Measurements from ENCODE around the gene MAP6D1. TPM values are rescaled to one million over a fixed set of nuclear protein-coding genes. Genes with fewer than 3 reads are reported as not detected.

The MAP6D1 gene
- total and polyA plus RNA-seq, 9 donors, result 24.0 to 47.1 (median 32.4) TPM

GRCh38 chr3:183845608-183846288 lies 20.4 kb upstream of the MAP6D1 start:
- Histone ChIP-seq H3K9me3 (replicated peaks; ENCODE audit: control insufficient read depth, low read depth, low read length) (no peaks in the 10 kb centered on the region), H3K27me3 (ENCODE audit: control insufficient read depth, insufficient read depth, low read length) (no peaks in the 10 kb centered on the region), H3K4me3 (ENCODE audit: low read length) (no peak overlapping the region), H3K36me3 (ENCODE audit: control insufficient read depth, insufficient read depth, low read length) (peaks cover 39% of the 10 kb centered on the region), H3K4me1 (ENCODE audit: control insufficient read depth, insufficient read depth, low read length) (no peaks in the 10 kb centered on the region), H3K27ac (ENCODE audit: low read length) (no peak overlapping the region)
- DNase-seq, result no peak
- 92% methylated on average over 9 of the region's 13 CpGs for WGBS (ENCODE audit: insufficient coverage)

- no peak overlapping the region for H3K4me3 ChIP-seq (ENCODE audit: low read length)
- no peaks in the 10 kb centered on the region for H3K9me3 ChIP-seq (replicated peaks; ENCODE audit: control insufficient read depth, low read depth, low read length)
- H3K27ac ChIP-seq (ENCODE audit: low read length), result no peak overlapping the region
- peaks cover 40% of the 10 kb centered on the region for H3K36me3 ChIP-seq (ENCODE audit: control insufficient read depth, insufficient read depth, low read length)
- DNase-seq, result no peak
- H3K27me3 ChIP-seq (ENCODE audit: control insufficient read depth, insufficient read depth, low read length), result no peaks in the 10 kb centered on the region
- WGBS (ENCODE audit: insufficient coverage), result no CpG with 5 or more reads among the region's 4 CpGs
- no peaks in the 10 kb centered on the region for H3K4me1 ChIP-seq (ENCODE audit: control insufficient read depth, insufficient read depth, low read length)
Measured at GRCh38 chr3:183845090-183845489, 19.7 kb upstream of the MAP6D1 start.

- WGBS (ENCODE audit: insufficient coverage), result no CpG with 5 or more reads among the region's 2 CpGs
Measured at GRCh38 chr3:183844606-183845005, 19.2 kb upstream of the MAP6D1 start.

GRCh38 chr3:183839751-183840150 lies 14.4 kb upstream of the MAP6D1 start:
- no peak overlapping the region for H3K4me3 ChIP-seq (ENCODE audit: low read length)
- H3K27me3 ChIP-seq (ENCODE audit: control insufficient read depth, insufficient read depth, low read length), result no peaks in the 10 kb centered on the region
- no peak for DNase-seq
- WGBS (ENCODE audit: insufficient coverage), result no CpG with 5 or more reads among the region's 4 CpGs
- no peaks in the 10 kb centered on the region for H3K4me1 ChIP-seq (ENCODE audit: control insufficient read depth, insufficient read depth, low read length)
- H3K9me3 ChIP-seq (replicated peaks; ENCODE audit: control insufficient read depth, low read depth, low read length), result no peaks in the 10 kb centered on the region
- no peak overlapping the region for H3K27ac ChIP-seq (ENCODE audit: low read length)
- peaks cover 38% of the 10 kb centered on the region for H3K36me3 ChIP-seq (ENCODE audit: control insufficient read depth, insufficient read depth, low read length)

More at GRCh38 chr3:183844606-183845005, 19.2 kb upstream of the MAP6D1 start:
- Histone ChIP-seq H3K27me3 (ENCODE audit: control insufficient read depth, insufficient read depth, low read length) (no peaks in the 10 kb centered on the region), H3K36me3 (ENCODE audit: control insufficient read depth, insufficient read depth, low read length) (peaks cover 42% of the 10 kb centered on the region), H3K4me1 (ENCODE audit: control insufficient read depth, insufficient read depth, low read length) (no peaks in the 10 kb centered on the region), H3K4me3 (ENCODE audit: low read length) (no peak overlapping the region), H3K9me3 (replicated peaks; ENCODE audit: control insufficient read depth, low read depth, low read length) (no peaks in the 10 kb centered on the region), H3K27ac (ENCODE audit: low read length) (no peak overlapping the region)
- DNase-seq, result peak; percentile 46

- H3K9me3 ChIP-seq (replicated peaks; ENCODE audit: control insufficient read depth, low read depth, low read length), result no peaks in the 10 kb centered on the region
- DNase-seq, result no peak
- WGBS (ENCODE audit: insufficient coverage), result 100% methylated on average over 1 of the region's 3 CpGs
- no peak overlapping the region for H3K4me3 ChIP-seq (ENCODE audit: low read length)
- H3K27me3 ChIP-seq (ENCODE audit: control insufficient read depth, insufficient read depth, low read length), result no peaks in the 10 kb centered on the region
- H3K27ac ChIP-seq (ENCODE audit: low read length), result no peak overlapping the region
- no peaks in the 10 kb centered on the region for H3K4me1 ChIP-seq (ENCODE audit: control insufficient read depth, insufficient read depth, low read length)
- H3K36me3 ChIP-seq (ENCODE audit: control insufficient read depth, insufficient read depth, low read length), result peaks cover 39% of the 10 kb centered on the region
Measured at GRCh38 chr3:183837894-183838293, 12.5 kb upstream of the MAP6D1 start.

- no peaks in the 10 kb centered on the region for H3K9me3 ChIP-seq (replicated peaks; ENCODE audit: control insufficient read depth, low read depth, low read length)
- H3K4me1 ChIP-seq (ENCODE audit: control insufficient read depth, insufficient read depth, low read length), result no peaks in the 10 kb centered on the region
- no peak for DNase-seq
- H3K36me3 ChIP-seq (ENCODE audit: control insufficient read depth, insufficient read depth, low read length), result peaks cover 42% of the 10 kb centered on the region
- H3K27me3 ChIP-seq (ENCODE audit: control insufficient read depth, insufficient read depth, low read length), result no peaks in the 10 kb centered on the region
- H3K27ac ChIP-seq (ENCODE audit: low read length), result no peak overlapping the region
- no peak overlapping the region for H3K4me3 ChIP-seq (ENCODE audit: low read length)
- WGBS (ENCODE audit: insufficient coverage), result 95% methylated on average over 8 of the region's 9 CpGs
Measured at GRCh38 chr3:183837390-183837789, 12.0 kb upstream of the MAP6D1 start.

GRCh38 chr3:183833516-183833915 lies 8.1 kb upstream of the MAP6D1 start:
- no peaks in the 10 kb centered on the region for H3K4me1 ChIP-seq (ENCODE audit: control insufficient read depth, insufficient read depth, low read length)
- H3K36me3 ChIP-seq (ENCODE audit: control insufficient read depth, insufficient read depth, low read length), result peaks cover 35% of the 10 kb centered on the region
- H3K9me3 ChIP-seq (replicated peaks; ENCODE audit: control insufficient read depth, low read depth, low read length), result no peaks in the 10 kb centered on the region

GRCh38 chr3:183830187-183830586 lies 4.8 kb upstream of the MAP6D1 start:
- no peak for DNase-seq
- Histone ChIP-seq H3K27me3 (ENCODE audit: control insufficient read depth, insufficient read depth, low read length) (no peaks in the 10 kb centered on the region), H3K9me3 (replicated peaks; ENCODE audit: control insufficient read depth, low read depth, low read length) (no peaks in the 10 kb centered on the region), H3K4me1 (ENCODE audit: control insufficient read depth, insufficient read depth, low read length) (peaks cover 21% of the 10 kb centered on the region), H3K4me3 (ENCODE audit: low read length) (no peak overlapping the region), H3K27ac (ENCODE audit: low read length) (no peak overlapping the region), H3K36me3 (ENCODE audit: control insufficient read depth, insufficient read depth, low read length) (peaks cover 38% of the 10 kb centered on the region)
- WGBS (ENCODE audit: insufficient coverage), result 94% methylated on average over 9 of the region's 9 CpGs

More at GRCh38 chr3:183833516-183833915, 8.1 kb upstream of the MAP6D1 start:
- H3K27ac ChIP-seq (ENCODE audit: low read length), result no peak overlapping the region
- no peak for DNase-seq
- no peak overlapping the region for H3K4me3 ChIP-seq (ENCODE audit: low read length)
- H3K27me3 ChIP-seq (ENCODE audit: control insufficient read depth, insufficient read depth, low read length), result no peaks in the 10 kb centered on the region
- WGBS (ENCODE audit: insufficient coverage), result 75% methylated on average over 6 of the region's 6 CpGs

GRCh38 chr3:183829466-183829865 lies 4.1 kb upstream of the MAP6D1 start:
- Histone ChIP-seq H3K27me3 (ENCODE audit: control insufficient read depth, insufficient read depth, low read length) (peaks cover 2% of the 10 kb centered on the region), H3K4me3 (ENCODE audit: low read length) (no peak overlapping the region), H3K27ac (ENCODE audit: low read length) (no peak overlapping the region), H3K4me1 (ENCODE audit: control insufficient read depth, insufficient read depth, low read length) (peaks cover 25% of the 10 kb centered on the region), H3K9me3 (replicated peaks; ENCODE audit: control insufficient read depth, low read depth, low read length) (no peaks in the 10 kb centered on the region), H3K36me3 (ENCODE audit: control insufficient read depth, insufficient read depth, low read length) (peaks cover 38% of the 10 kb centered on the region)
- WGBS (ENCODE audit: insufficient coverage), result 70% methylated on average over 3 of the region's 9 CpGs
- DNase-seq, result no peak

- Histone ChIP-seq H3K27ac (ENCODE audit: low read length) (no peak overlapping the region), H3K4me1 (ENCODE audit: control insufficient read depth, insufficient read depth, low read length) (peaks cover 25% of the 10 kb centered on the region), H3K36me3 (ENCODE audit: control insufficient read depth, insufficient read depth, low read length) (peaks cover 36% of the 10 kb centered on the region), H3K4me3 (ENCODE audit: low read length) (no peak overlapping the region), H3K9me3 (replicated peaks; ENCODE audit: control insufficient read depth, low read depth, low read length) (no peaks in the 10 kb centered on the region), H3K27me3 (ENCODE audit: control insufficient read depth, insufficient read depth, low read length) (peaks cover 2% of the 10 kb centered on the region)
- 91% methylated on average over 7 of the region's 7 CpGs for WGBS (ENCODE audit: insufficient coverage)
- no peak for DNase-seq
Measured at GRCh38 chr3:183828538-183828870, 3.1 kb upstream of the MAP6D1 start.

Data from muscle of leg (tissue), 11 donors.